K562 (cell line): ENCODE measurements around the gene RAB4B. TPM values are rescaled to one million over a fixed set of nuclear protein-coding genes. Genes with fewer than 3 reads are reported as not detected.
"Not testable (repeated sequence)": the region's sequence is repeated elsewhere in the genome, so short reads cannot be mapped to it uniquely, and the experiment has no call there.

Experiments
- ATAC-seq: fragments of 200-7000 bp; cut with Tn5 transposase; 3 replicates; pipeline ENCODE4 v1.9.1; 2020; ENCODE audit warnings: moderate library complexity
- BruUV-seq: library from RNA; stranded (reverse); fragments of 400-500 nt; replicated peaks from 2 replicates; lab custom pipeline; 2021; lab: Mats Ljungman, UMichigan
- CTCF ChIA-PET: fragments of 300-600 bp; formaldehyde crosslinking; extraction: SDS; loops from one replicate; lab custom pipeline; 2021; ENCODE audit warnings: low intra/inter-chr PET ratio; lab: Yijun Ruan, JAX
- POLR2A ChIA-PET: fragments of 300-600, 350-650 bp; sonication (Branson Sonifier 250); formaldehyde crosslinking; extraction: SDS; loops from one replicate; lab custom pipeline; 2021; ENCODE audit warnings: antibody characterized with exemption, inconsistent platforms; lab: Yijun Ruan, JAX
- DNase-seq, 4 experiments: peaks; one replicate each; pipeline versions ENCODE4 v3.0.0 to v3.0.0-alpha.2; 2011 to 2018; ENCODE audit warnings: low spot score in 3 of 4, mixed read lengths in 3 of 4; ENCODE audit errors: extremely low read depth in 1 of 4
- FAIRE-seq: peaks from 2 replicates; lab custom pipeline; 2011; peaks lifted over from hg19 to GRCh38; lab: Jason Lieb, UNC
- H2AFZ ChIP-seq: 2 replicates; pipeline ENCODE4 v1.6.0; 2011; ENCODE audit warnings: low read depth, low read length, control low read depth, inconsistent platforms
- H3K27ac ChIP-seq: fragments of 200-600 bp; 3 replicates; pipeline ENCODE4 v1.8.0; 2011; ENCODE audit warnings: low read depth, mild to moderate bottlenecking, control low read depth, inconsistent platforms, low read length, moderate library complexity, mixed read lengths; ENCODE audit errors: extremely low read depth
- H3K27me3 ChIP-seq, 2 experiments: fragments of 300-600 bp in 1 of 2; 2 replicates in 1 of 2; 3 replicates in 1 of 2; pipeline versions ENCODE4 v1.6.0 to v1.8.0; 2011; ENCODE audit warnings: inconsistent platforms in 2 of 2, low read length in 2 of 2, mild to moderate bottlenecking in 1 of 2, mixed read lengths in 1 of 2, moderate library complexity in 1 of 2; ENCODE audit not compliant: control insufficient read depth in 2 of 2, insufficient read depth in 2 of 2
- H3K36me3 ChIP-seq: fragments of 300-600 bp; 3 replicates; pipeline ENCODE4 v1.8.0; 2011; ENCODE audit warnings: mild to moderate bottlenecking, low read length, inconsistent platforms; ENCODE audit not compliant: control insufficient read depth, insufficient read depth
- H3K4me1 ChIP-seq, 2 experiments: fragments of 200-600 bp in 1 of 2; replicated peaks in 1 of 2; 2 replicates in 1 of 2; 3 replicates in 1 of 2; pipeline versions ENCODE4 v1.5.1 to v1.8.0; 2011; ENCODE audit warnings: inconsistent platforms in 2 of 2, low read length in 2 of 2, mild to moderate bottlenecking in 1 of 2, mixed read lengths in 1 of 2, moderate library complexity in 1 of 2; ENCODE audit not compliant: control insufficient read depth in 2 of 2, insufficient read depth in 2 of 2
- H3K4me2 ChIP-seq: 2 replicates; pipeline ENCODE4 v1.6.1; 2011; ENCODE audit warnings: low read length, control low read depth, inconsistent platforms, mixed read lengths; ENCODE audit not compliant: insufficient read depth
- H3K4me3 ChIP-seq: fragments of 200-600 bp; sonication (generic), shearing (Covaris generic); 2 replicates; pipeline ENCODE4 v1.5.1; 2016; ENCODE audit warnings: control low read depth, inconsistent platforms
- H3K79me2 ChIP-seq: fragments of 200-600 bp; 3 replicates; pipeline ENCODE4 v1.8.0; 2011; ENCODE audit warnings: low read length, inconsistent platforms; ENCODE audit not compliant: control insufficient read depth, insufficient read depth
- H3K9ac ChIP-seq, 2 experiments: 2 replicates each; pipeline versions ENCODE4 v1.6.0 to v1.6.1; 2011; ENCODE audit warnings: low read depth in 2 of 2, low read length in 2 of 2, control low read depth in 1 of 2, inconsistent platforms in 1 of 2, mild to moderate bottlenecking in 1 of 2, mixed read lengths in 1 of 2; ENCODE audit not compliant: insufficient read depth in 1 of 2
- H3K9me1 ChIP-seq: one replicate; pipeline ENCODE4 v1.6.0; 2011; ENCODE audit warnings: inconsistent platforms, mild to moderate bottlenecking, low read length, moderate library complexity; ENCODE audit not compliant: control insufficient read depth, insufficient read depth
- H3K9me3 ChIP-seq: replicated peaks from 2 replicates; pipeline ENCODE4 v1.5.1; 2011; ENCODE audit warnings: low read depth, low read length, inconsistent platforms; ENCODE audit not compliant: control insufficient read depth, insufficient read depth
- H4K20me1 ChIP-seq: replicated peaks from 2 replicates; pipeline ENCODE4 v1.6.1; 2011; ENCODE audit warnings: low read length, inconsistent platforms, mixed read lengths; ENCODE audit not compliant: control insufficient read depth, insufficient read depth
- BACH1 ChIP-seq: fragments of 200-800 bp; sonication (Bioruptor generic); IDR thresholded peaks from 2 replicates; pipeline ENCODE4 v1.6.1; 2016; ENCODE audit warnings: missing genetic modification characterization, missing compliant biosample characterization
- CTBP1 ChIP-seq: fragments of 450-650 bp; IDR thresholded peaks from 2 replicates; pipeline ENCODE4 v1.6.1; 2016; ENCODE audit warnings: borderline replicate concordance
- E2F6 ChIP-seq, 2 experiments: IDR thresholded peaks; 2 replicates each; pipeline ENCODE4 v1.6.1; 2011; ENCODE audit warnings: borderline replicate concordance in 1 of 2, control low read depth in 1 of 2, low read depth in 1 of 2, low read length in 1 of 2, mild to moderate bottlenecking in 1 of 2, mixed read lengths in 1 of 2, moderate library complexity in 1 of 2; ENCODE audit not compliant: insufficient read depth in 1 of 2, insufficient read length in 1 of 2, poor library complexity in 1 of 2, severe bottlenecking in 1 of 2; ENCODE audit errors: extremely low read depth in 1 of 2
- ELF1 ChIP-seq: fragments of 200-800 bp; sonication (Bioruptor generic); IDR thresholded peaks from 2 replicates; pipeline ENCODE4 v1.6.1; 2016; ENCODE audit warnings: missing genetic modification characterization, missing compliant biosample characterization
- GABPA ChIP-seq: fragments of 200-800 bp; sonication (Bioruptor generic); conservative IDR thresholded peaks from 2 replicates; pipeline ENCODE4 v1.6.1; 2016; ENCODE audit warnings: low read depth, missing genetic modification characterization, missing compliant biosample characterization
- GABPB1 ChIP-seq: sonication (generic); formaldehyde crosslinking; IDR thresholded peaks from 2 replicates; pipeline ENCODE4 v1.8.0; 2022; ENCODE audit warnings: mild to moderate bottlenecking, missing genetic modification reagents
- HNRNPLL ChIP-seq: fragments of 200-400 bp; formaldehyde crosslinking; IDR thresholded peaks from 2 replicates; pipeline ENCODE4 v1.6.1; 2017; ENCODE audit warnings: low read length, low read depth, mild to moderate bottlenecking; ENCODE audit not compliant: poor library complexity, severe bottlenecking
- KDM2B ChIP-seq: fragments of 250-450 bp; sonication (Bioruptor Pico); IDR thresholded peaks from 2 replicates; pipeline ENCODE4 v1.8.0; 2021; ENCODE audit warnings: mild to moderate bottlenecking, moderate library complexity
- MYNN ChIP-seq, 2 experiments: sonication (generic); formaldehyde crosslinking in 1 of 2; IDR thresholded peaks; 2 replicates each; pipeline versions ENCODE4 v1.5.0 to v1.6.1; 2016 to 2020; ENCODE audit warnings: antibody characterized with exemption in 1 of 2, missing genetic modification reagents in 1 of 2
- NFIC ChIP-seq: fragments of 450-650 bp; IDR thresholded peaks from 2 replicates; pipeline ENCODE4 v1.6.1; 2017; ENCODE audit warnings: mild to moderate bottlenecking, inconsistent platforms
- NRF1 ChIP-seq, 2 experiments: fragments of 450-650 bp; IDR thresholded peaks in 1 of 2; conservative IDR thresholded peaks in 1 of 2; 2 replicates each; pipeline ENCODE4 v1.6.1; 2014; ENCODE audit warnings: mild to moderate bottlenecking in 2 of 2
- PHF20 ChIP-seq: fragments of 450-650 bp; IDR thresholded peaks from 2 replicates; pipeline ENCODE4 v1.6.1; 2018; ENCODE audit not compliant: partially characterized antibody
- POLR2AphosphoS5 ChIP-seq: IDR thresholded peaks from 2 replicates; pipeline ENCODE4 v1.6.1; 2011; ENCODE audit warnings: mild to moderate bottlenecking, low read depth, low read length, moderate library complexity; ENCODE audit not compliant: control insufficient read depth, insufficient read depth
- RBM22 ChIP-seq: fragments of 200-400 bp; formaldehyde crosslinking; IDR thresholded peaks from 2 replicates; pipeline ENCODE4 v1.6.1; 2018; ENCODE audit warnings: low read length, low read depth; ENCODE audit not compliant: poor library complexity, severe bottlenecking
- SP1 ChIP-seq: sonication (generic); formaldehyde crosslinking; IDR thresholded peaks from 2 replicates; pipeline ENCODE4 v1.8.1; 2022; ENCODE audit warnings: mild to moderate bottlenecking, missing genetic modification reagents
- ZBTB7A ChIP-seq: IDR thresholded peaks from 2 replicates; pipeline ENCODE4 v1.6.1; 2011; ENCODE audit warnings: low read depth, mild to moderate bottlenecking, low read length, moderate library complexity, borderline replicate concordance; ENCODE audit not compliant: control insufficient read depth
- ZFP36 ChIP-seq: fragments of 150-350 bp; IDR thresholded peaks from 2 replicates; pipeline ENCODE4 v1.6.1; 2018; ENCODE audit warnings: low read length, low read depth; ENCODE audit not compliant: partially characterized antibody
- ZFX ChIP-seq: sonication (generic); formaldehyde crosslinking; IDR thresholded peaks from 2 replicates; pipeline ENCODE4 v1.8.0; 2022; ENCODE audit warnings: mild to moderate bottlenecking, missing genetic modification reagents, moderate library complexity
- WGBS: fragments of 100-300 bp; shearing (Covaris generic); methylation state at CpG from one replicate; pipeline ENCODE4 v1.1.6; 2016; ENCODE audit warnings: low coverage, mixed read lengths; ENCODE audit not compliant: insufficient coverage; ENCODE audit errors: missing lambda C conversion rate; 5-methylcytosine and 5-hydroxymethylcytosine counted together
- in situ Hi-C: fragments of 300-500 bp; cut with MboI; formaldehyde crosslinking; loops from 4 replicates; pipeline ENCODE4 v1.15.0; 2018; ENCODE audit warnings: inconsistent platforms, mixed read lengths
- intact Hi-C: fragments of 100-400 bp; cut with micrococcal nuclease; formaldehyde crosslinking; loops from 2 replicates; pipeline ENCODE4 v1.14.2; 2022
- polyA plus RNA-seq, 8 experiments: library from polyadenylated mRNA; depleted of rRNA in 4 of 8; stranded (reverse) in 5 of 8; unstranded in 3 of 8; fragments of >200 nt; fragmentation: Nextera tagmentation in 2 of 8; fragmentation: Illumina TruSeq in 1 of 8; extraction: Ambion mirVana in 2 of 8; extraction: Trizol in 1 of 8; gene quantifications; 2 replicates each; pipeline versions ENCODE4 v1.2.1 to v1.2.3, GENCODE V29; 2011 to 2014; ENCODE audit warnings: inconsistent platforms in 1 of 8, missing spikeins in 1 of 8
- total RNA-seq, 7 experiments: library from RNA; depleted of rRNA in 6 of 7; stranded (reverse); fragments of >200 nt in 6 of 7; fragmentation: Illumina TruSeq in 2 of 7; extraction: Trizol in 2 of 7; gene quantifications; 2 replicates each; pipeline versions ENCODE4 v1.2.1 to v1.2.3, GENCODE V29; 2011 to 2021; ENCODE audit warnings: low replicate concordance in 1 of 7

Gene RAB4B
- total and polyA plus RNA-seq, 9 of the 15 experiments (the other 6 are each of a cell fraction or from before 2014, with no cell fraction given), result 0.28 to 20.4 (median 9.0) TPM

GRCh38 chr19:40810649-40811408, 32.8 kb downstream of the RAB4B start:
- Histone ChIP-seq H4K20me1 (peaks cover 16% of the 10 kb centered on the region), H3K4me1 (peaks cover 19 to 59% of the 10 kb centered on the region in 2 experiments; a peak in 4 of 5 replicates), H2AFZ (peak overlapping the region; percentile 85), H3K4me3 (peak overlapping the region; percentile 46), H3K27ac (peak overlapping the region; percentile 81), H3K9me1 (peaks cover 12% of the 10 kb centered on the region), H3K9ac (peak overlapping the region; percentile 67 to 90), H3K4me2 (peak overlapping the region; percentile 74), H3K36me3 (peaks cover 39% of the 10 kb centered on the region), H3K79me2 (peaks cover 23% of the 10 kb centered on the region)
- BruUV-seq; CTCF ChIA-PET; H3K27me3 ChIP-seq; H3K9me3 ChIP-seq; intact Hi-C loops; TF ChIP-seq MYNN (CRISPR knock-in tag; IDR thresholded peaks at IDR 0.05): not testable (repeated sequence)
- WGBS, result 7% methylated on average over 51 of the region's 65 CpGs
- ATAC-seq, result peak; percentile 85
- peak; percentile 60 to 86 (median 60) for DNase-seq
- peak; percentile 95 for FAIRE-seq
- in situ Hi-C loops, result loop anchor here (5.0 kb wide), 1 partner anchor 321 kb away; no protein-coding TSS in a partner anchor
- POLR2A ChIA-PET, result interaction anchor here (0.6 to 1.4 kb wide), 6 partner anchors 8 to 146 kb away, joined by 3 to 4 read pairs (median 4); partner anchors contain the start of gene RAB4B
- peak; percentile 58 for TF ChIP-seq GABPB1
- peak; percentile 18; the same call in 1 of the 2 replicates for TF ChIP-seq ZBTB7A
- peak; percentile 65; the same call in 1 of the 2 replicates for TF ChIP-seq ELF1 (tag)
- peak; percentile 49 to 73 for TF ChIP-seq E2F6 (IDR thresholded peaks at IDR 0.05; ENCODE audit: borderline replicate concordance in 1 of 2, extremely low read depth in 1 of 2, insufficient read depth in 1 of 2, insufficient read length in 1 of 2, low read depth in 1 of 2, low read length in 1 of 2, poor library complexity in 1 of 2, severe bottlenecking in 1 of 2)
- TF ChIP-seq RBM22, result peak; percentile 30
- TF ChIP-seq MYNN (IDR thresholded peaks at IDR 0.05), result 0 out of 2 replicates have a peak, but pooled peaks have one; percentile 25
- TF ChIP-seq BACH1 (tag), result 0 out of 2 replicates have a peak, but pooled peaks have one; percentile 23
- TF ChIP-seq CTBP1, result peak; percentile 45; the same call in 1 of the 2 replicates
- TF ChIP-seq ZFP36, result peak; percentile 76
- TF ChIP-seq PHF20, result peak; percentile 50
- peak; percentile 57 for TF ChIP-seq GABPA (tag)
- peak; percentile 44 for TF ChIP-seq SP1 (CRISPR knock-in tag)
- TF ChIP-seq HNRNPLL, result peak; percentile 57
- TF ChIP-seq ZFX (CRISPR knock-in tag), result peak; percentile 36
- TF ChIP-seq KDM2B (CRISPR knock-in tag), result 0 out of 2 replicates have a peak, but pooled peaks have one; percentile 24
- TF ChIP-seq POLR2AphosphoS5, result 0 out of 2 replicates have a peak, but pooled peaks have one; percentile 30
- TF ChIP-seq NFIC, result peak; percentile 28
- peak; percentile 57 to 60 for TF ChIP-seq NRF1 (conservative IDR thresholded peaks at IDR 0.05 in 1 of 2, IDR thresholded peaks at IDR 0.05 in 1 of 2)
